Measurements from ENCODE around the gene TNRC6C. TPM values are rescaled to one million over a fixed set of nuclear protein-coding genes. Genes with fewer than 3 reads are reported as not detected.

Gene TNRC6C
- total RNA-seq, 2 experiments from 2014 or later: 74.7 TPM

GRCh38 chr17:77999413-78000173, 41.1 kb downstream of the TNRC6C start:
- H3K27me3 Mint-ChIP-seq: no peaks in the 10 kb centered on the region
- no peak overlapping the region for H3K4me3 Mint-ChIP-seq
- POLR2A ChIA-PET: interaction anchor here (1.1 kb wide), 1 partner anchor 41 kb away, joined by 3 read pairs; the partner anchor contains the start of gene TNRC6C
- H3K36me3 Mint-ChIP-seq: peaks cover 12% of the 10 kb centered on the region
- no peak overlapping the region for H3K27ac Mint-ChIP-seq
- no peak for ATAC-seq (ENCODE audit: low read depth)
- DNase-seq: no peak
- peaks cover 10% of the 10 kb centered on the region for H3K4me1 Mint-ChIP-seq
- no peaks in the 10 kb centered on the region for H3K9me3 Mint-ChIP-seq

GRCh38 chr17:78000341-78000740, 41.8 kb downstream of the TNRC6C start:
- no peak for ATAC-seq (ENCODE audit: low read depth)
- H3K36me3 Mint-ChIP-seq: peaks cover 14% of the 10 kb centered on the region
- POLR2A ChIA-PET: no interaction called here
- no peak for DNase-seq
- H3K27me3 Mint-ChIP-seq: no peaks in the 10 kb centered on the region
- H3K4me1 Mint-ChIP-seq: peaks cover 5% of the 10 kb centered on the region
- no peak overlapping the region for H3K4me3 Mint-ChIP-seq
- H3K27ac Mint-ChIP-seq: no peak overlapping the region
- no peaks in the 10 kb centered on the region for H3K9me3 Mint-ChIP-seq

- no peak overlapping the region for H3K27ac Mint-ChIP-seq
- ATAC-seq (ENCODE audit: low read depth) (no peak), DNase-seq (no peak)
- H3K36me3 Mint-ChIP-seq: peaks cover 16% of the 10 kb centered on the region
- POLR2A ChIA-PET: no interaction called here
- H3K4me3 Mint-ChIP-seq: no peak overlapping the region
- H3K9me3 Mint-ChIP-seq: no peaks in the 10 kb centered on the region
- peaks cover 6% of the 10 kb centered on the region for H3K4me1 Mint-ChIP-seq
- no peaks in the 10 kb centered on the region for H3K27me3 Mint-ChIP-seq
Observed at GRCh38 chr17:78001182-78001581, 42.7 kb downstream of the TNRC6C start.

GRCh38 chr17:78001612-78002011, 43.1 kb downstream of the TNRC6C start:
- no peak overlapping the region for H3K27ac Mint-ChIP-seq
- ATAC-seq (ENCODE audit: low read depth): no peak
- H3K4me1 Mint-ChIP-seq: peaks cover 6% of the 10 kb centered on the region
- no peak for DNase-seq
- POLR2A ChIA-PET: no interaction called here
- H3K27me3 Mint-ChIP-seq: no peaks in the 10 kb centered on the region
- H3K9me3 Mint-ChIP-seq: no peaks in the 10 kb centered on the region
- H3K4me3 Mint-ChIP-seq: no peak overlapping the region
- H3K36me3 Mint-ChIP-seq: peaks cover 16% of the 10 kb centered on the region

GRCh38 chr17:78002166-78002565, 43.7 kb downstream of the TNRC6C start:
- no peaks in the 10 kb centered on the region for H3K27me3 Mint-ChIP-seq
- no peak for DNase-seq
- peaks cover 17% of the 10 kb centered on the region for H3K36me3 Mint-ChIP-seq
- peaks cover 6% of the 10 kb centered on the region for H3K4me1 Mint-ChIP-seq
- ATAC-seq (ENCODE audit: low read depth): no peak
- POLR2A ChIA-PET: no interaction called here
- no peaks in the 10 kb centered on the region for H3K9me3 Mint-ChIP-seq
- H3K4me3 Mint-ChIP-seq: no peak overlapping the region
- H3K27ac Mint-ChIP-seq: no peak overlapping the region

GRCh38 chr17:78005452-78006171, 47.1 kb downstream of the TNRC6C start:
- H3K27ac Mint-ChIP-seq: no peak overlapping the region
- no peaks in the 10 kb centered on the region for H3K9me3 Mint-ChIP-seq
- H3K36me3 Mint-ChIP-seq: peaks cover 13% of the 10 kb centered on the region
- ATAC-seq (ENCODE audit: low read depth) (no peak), DNase-seq (no peak)
- H3K27me3 Mint-ChIP-seq: no peaks in the 10 kb centered on the region
- H3K4me3 Mint-ChIP-seq: no peak overlapping the region
- POLR2A ChIA-PET: no interaction called here
- peaks cover 5% of the 10 kb centered on the region for H3K4me1 Mint-ChIP-seq

- Mint-ChIP-seq H3K4me1 (peaks cover 12% of the 10 kb centered on the region), H3K36me3 (peaks cover 13% of the 10 kb centered on the region), H3K9me3 (no peaks in the 10 kb centered on the region), H3K4me3 (no peak overlapping the region), H3K27ac (peak overlapping the region; percentile 43), H3K27me3 (no peaks in the 10 kb centered on the region)
- ATAC-seq (ENCODE audit: low read depth): no peak
- POLR2A ChIA-PET: no interaction called here
- DNase-seq: no peak
Observed at GRCh38 chr17:78006338-78006737, 47.8 kb downstream of the TNRC6C start.

GRCh38 chr17:78007647-78008046, 49.1 kb downstream of the TNRC6C start:
- Mint-ChIP-seq H3K27ac (no peak overlapping the region), H3K9me3 (no peaks in the 10 kb centered on the region), H3K4me3 (no peak overlapping the region), H3K36me3 (peaks cover 13% of the 10 kb centered on the region), H3K4me1 (peaks cover 13% of the 10 kb centered on the region), H3K27me3 (no peaks in the 10 kb centered on the region)
- no peak for ATAC-seq (ENCODE audit: low read depth)
- POLR2A ChIA-PET: no interaction called here
- DNase-seq: no peak

GRCh38 chr17:78010759-78011158, 52.3 kb downstream of the TNRC6C start:
- no peaks in the 10 kb centered on the region for H3K27me3 Mint-ChIP-seq
- H3K36me3 Mint-ChIP-seq: peaks cover 6% of the 10 kb centered on the region
- POLR2A ChIA-PET: no interaction called here
- ATAC-seq (ENCODE audit: low read depth): peak; percentile 37
- H3K27ac Mint-ChIP-seq: no peak overlapping the region
- peaks cover 15% of the 10 kb centered on the region for H3K4me1 Mint-ChIP-seq
- no peak for DNase-seq
- peak overlapping the region; percentile 41 for H3K4me3 Mint-ChIP-seq
- no peaks in the 10 kb centered on the region for H3K9me3 Mint-ChIP-seq

- Mint-ChIP-seq H3K27me3 (no peaks in the 10 kb centered on the region), H3K36me3 (peaks cover 4% of the 10 kb centered on the region), H3K27ac (no peak overlapping the region), H3K4me1 (peaks cover 15% of the 10 kb centered on the region), H3K9me3 (no peaks in the 10 kb centered on the region), H3K4me3 (no peak overlapping the region)
- no peak for DNase-seq
- POLR2A ChIA-PET: no interaction called here
- ATAC-seq (ENCODE audit: low read depth): no peak
Observed at GRCh38 chr17:78012428-78012827, 53.9 kb downstream of the TNRC6C start.

GRCh38 chr17:78013683-78014467, 55.4 kb downstream of the TNRC6C start:
- Mint-ChIP-seq H3K4me3 (no peak overlapping the region), H3K27me3 (no peaks in the 10 kb centered on the region), H3K36me3 (peaks cover 4% of the 10 kb centered on the region), H3K4me1 (peaks cover 17% of the 10 kb centered on the region), H3K27ac (no peak overlapping the region), H3K9me3 (no peaks in the 10 kb centered on the region)
- no peak for DNase-seq
- ATAC-seq (ENCODE audit: low read depth): peak; percentile 69
- POLR2A ChIA-PET: interaction anchor here (1.8 kb wide), 1 partner anchor 56 kb away, joined by 18 read pairs; the partner anchor contains the start of gene TNRC6C

- peaks cover 24% of the 10 kb centered on the region for H3K4me1 Mint-ChIP-seq
- ATAC-seq (ENCODE audit: low read depth): no peak
- peaks cover 3% of the 10 kb centered on the region for H3K36me3 Mint-ChIP-seq
- no peak for DNase-seq
- no peaks in the 10 kb centered on the region for H3K9me3 Mint-ChIP-seq
- H3K4me3 Mint-ChIP-seq: no peak overlapping the region
- H3K27me3 Mint-ChIP-seq: no peaks in the 10 kb centered on the region
- no peak overlapping the region for H3K27ac Mint-ChIP-seq
- POLR2A ChIA-PET: interaction anchor here (1.8 kb wide), 1 partner anchor 56 kb away, joined by 18 read pairs; the partner anchor contains the start of gene TNRC6C
Observed at GRCh38 chr17:78014646-78015045, 56.1 kb downstream of the TNRC6C start.

- Mint-ChIP-seq H3K9me3 (no peaks in the 10 kb centered on the region), H3K27ac (no peak overlapping the region), H3K4me3 (no peak overlapping the region), H3K4me1 (peaks cover 28% of the 10 kb centered on the region), H3K36me3 (peaks cover 3% of the 10 kb centered on the region), H3K27me3 (no peaks in the 10 kb centered on the region)
- ATAC-seq (ENCODE audit: low read depth): no peak
- POLR2A ChIA-PET: interaction anchor here (1.1 kb wide), 2 partner anchors 58 to 59 kb away, joined by 4 to 5 read pairs; partner anchors contain the start of gene TNRC6C
- DNase-seq: no peak
Observed at GRCh38 chr17:78016852-78017251, 58.3 kb downstream of the TNRC6C start.

Measured in activated naive CD8-positive, alpha-beta T cell treated with anti-CD3 and anti-CD28 coated beads, Interleukin-2, amount 10 ng/mL, durations not matched to agents 7 days and 5 days (primary cell).